Activated CD8-positive, alpha-beta memory T cell treated with anti-CD3 and anti-CD28 coated beads, Interleukin-2, amount 50 U/mL, for 48 hours (primary cell): Measurements from ENCODE around the gene LAMC2.

Source experiments
- DNase-seq: peaks from one replicate; pipeline ENCODE4 v3.0.0-alpha.2; 2020

Gene LAMC2

GRCh38 chr1:183175631-183176030 is 10.4 kb upstream of the LAMC2 start:
- no peak for DNase-seq

DNA sequence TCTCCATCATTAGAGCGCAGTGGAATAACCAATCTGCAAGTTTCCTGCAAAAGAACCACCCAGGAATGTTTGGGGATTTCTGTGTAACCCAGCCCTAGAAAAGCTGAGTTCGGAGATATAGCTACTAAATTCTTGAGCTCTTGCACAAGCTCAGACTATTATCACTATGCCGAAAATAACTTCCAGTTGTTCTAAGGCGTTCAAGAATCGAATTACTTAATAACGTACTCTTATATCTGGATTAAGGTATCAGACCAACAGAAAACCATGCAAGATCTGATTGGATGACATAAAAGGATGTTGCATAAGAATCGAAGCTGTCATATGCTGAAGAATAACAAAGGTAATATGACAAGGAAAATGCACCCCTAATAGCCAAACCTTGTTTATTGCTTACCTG is 7.5 kb upstream of the LAMC2 start:
- no peak for DNase-seq

DNA sequence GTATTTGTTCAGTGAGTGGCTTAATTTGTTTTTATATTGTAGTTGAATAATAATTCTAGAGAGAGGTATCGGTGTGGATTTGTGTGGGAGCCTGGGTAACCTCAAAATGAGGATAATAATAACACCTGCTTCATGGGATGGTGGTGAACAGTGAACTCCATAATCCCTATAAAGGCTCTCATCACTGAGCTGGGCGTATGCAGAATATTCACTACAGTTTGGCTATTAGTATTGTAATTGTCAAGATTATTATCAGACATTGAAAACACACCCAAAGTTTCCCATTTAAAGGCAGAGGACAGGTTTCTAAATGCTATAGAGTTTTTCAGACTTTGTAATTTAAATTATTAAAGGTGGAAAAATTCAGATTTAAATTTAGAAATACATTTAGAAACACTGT is 7.0 kb upstream of the LAMC2 start:
- DNase-seq = no peak

- DNase-seq = no peak
Observed at GRCh38 chr1:183180218-183180617, 5.8 kb upstream of the LAMC2 start.

DNA sequence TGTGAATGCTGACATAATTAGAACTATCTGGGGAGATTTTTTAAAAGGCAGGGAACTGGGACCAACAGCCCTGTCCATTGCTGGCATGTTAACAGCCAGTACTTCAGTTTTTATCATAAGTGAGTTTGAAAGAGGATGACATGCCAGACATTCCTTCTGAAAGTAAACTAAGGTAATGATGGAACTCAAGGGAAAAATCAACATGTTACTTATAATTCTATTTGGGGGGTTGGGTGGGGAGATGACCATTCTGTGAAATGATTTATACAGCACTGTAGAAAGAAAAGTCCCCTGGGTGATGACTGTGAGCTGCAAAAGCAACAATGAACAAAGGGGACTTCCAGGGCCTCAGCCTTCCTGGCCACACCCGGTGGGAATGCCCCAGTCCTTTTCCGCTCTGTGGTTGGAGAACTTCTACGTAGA is 5.4 kb upstream of the LAMC2 start:
- no peak for DNase-seq

- no peak for DNase-seq
Observed at GRCh38 chr1:183186841-183187240, 777 bp downstream of the LAMC2 start.

- no peak for DNase-seq
Observed at GRCh38 chr1:183188240-183188639, 2.2 kb downstream of the LAMC2 start.

GRCh38 chr1:183191833-183192232 is 5.8 kb downstream of the LAMC2 start:
- DNase-seq = no peak

DNA sequence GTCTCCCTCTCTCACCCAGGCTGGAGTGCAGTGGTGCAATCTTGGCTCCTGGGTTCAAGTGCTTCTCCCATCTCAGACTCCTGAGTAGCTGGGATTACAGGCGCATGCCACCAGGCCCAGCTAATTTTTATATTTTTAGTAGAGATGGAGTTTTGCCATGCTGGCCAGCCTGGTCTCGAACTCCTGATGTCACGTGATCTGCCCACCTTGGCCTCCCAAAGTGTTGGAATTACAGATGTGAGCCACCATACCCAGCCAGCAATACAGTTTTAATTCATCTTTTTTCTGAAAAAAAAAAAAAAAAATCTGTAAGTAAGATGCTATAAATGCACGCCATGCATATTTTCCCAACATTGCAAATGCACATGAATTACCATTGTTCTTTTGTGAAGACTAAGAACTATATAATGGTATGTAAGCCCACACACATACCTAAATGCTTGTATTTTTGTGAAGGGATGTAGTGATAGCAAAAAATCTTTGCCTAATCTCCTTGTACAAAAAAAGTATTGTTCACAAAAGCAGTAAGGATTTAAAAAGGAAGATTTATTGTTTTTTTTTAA is 8.0 kb downstream of the LAMC2 start:
- DNase-seq = no peak

DNA sequence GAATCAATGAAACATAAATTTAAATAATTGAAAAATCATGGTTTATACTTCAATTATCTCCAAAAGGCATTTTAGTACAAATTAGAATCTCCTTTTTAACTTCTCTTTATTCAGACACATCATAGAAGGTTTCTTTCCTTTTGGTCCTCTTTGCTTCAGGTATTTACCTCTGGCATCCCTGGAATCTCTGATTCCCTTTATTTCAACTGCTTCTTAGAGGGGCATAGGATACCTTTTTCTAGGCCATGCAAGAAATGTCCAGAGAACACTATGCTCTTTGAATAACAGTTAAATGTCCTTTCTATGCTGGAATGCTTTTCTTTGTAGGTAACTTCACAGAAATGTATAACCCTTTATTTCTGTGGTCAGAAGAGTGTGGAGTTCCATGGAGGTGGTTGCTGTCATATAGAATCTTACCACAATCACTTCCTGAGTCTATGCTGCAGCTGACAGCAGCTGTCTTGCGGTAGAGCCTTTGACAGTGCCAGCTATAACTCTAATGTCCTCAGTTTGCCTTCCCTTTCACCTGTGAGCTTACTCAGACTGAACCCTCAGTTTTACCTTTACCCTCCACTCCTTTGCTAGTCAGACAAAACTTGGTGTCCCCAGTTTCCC is 8.6 kb downstream of the LAMC2 start:
- DNase-seq = no peak

DNA sequence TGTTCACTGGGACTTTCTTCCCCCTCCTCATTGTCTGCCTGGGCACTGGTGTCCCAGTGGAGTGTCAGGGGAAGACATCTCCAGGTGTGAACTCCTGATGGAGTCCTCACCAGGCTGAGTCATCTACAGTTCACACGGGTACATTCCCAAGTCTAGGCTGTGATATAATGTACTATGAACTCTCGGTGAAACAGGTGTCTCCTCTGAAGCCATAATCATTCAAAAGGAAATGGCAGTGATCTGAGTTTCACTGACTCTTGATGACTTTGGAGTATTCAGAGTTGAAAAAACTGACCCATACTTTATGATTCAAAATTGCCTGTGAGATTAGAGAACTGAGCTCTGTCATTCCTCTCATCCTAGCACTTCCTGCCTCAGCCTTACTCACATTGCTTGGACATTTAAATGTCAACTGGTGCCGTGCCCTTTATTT is 9.1 kb downstream of the LAMC2 start:
- no peak for DNase-seq

GRCh38 chr1:183197762-183198161 is 11.7 kb downstream of the LAMC2 start:
- no peak for DNase-seq

GRCh38 chr1:183198463-183198862 is 12.4 kb downstream of the LAMC2 start:
- no peak for DNase-seq

- DNase-seq = no peak
Observed at GRCh38 chr1:183199304-183199703, 13.2 kb downstream of the LAMC2 start.

- DNase-seq = no peak
Observed at GRCh38 chr1:183200451-183200850, 14.4 kb downstream of the LAMC2 start.

DNA sequence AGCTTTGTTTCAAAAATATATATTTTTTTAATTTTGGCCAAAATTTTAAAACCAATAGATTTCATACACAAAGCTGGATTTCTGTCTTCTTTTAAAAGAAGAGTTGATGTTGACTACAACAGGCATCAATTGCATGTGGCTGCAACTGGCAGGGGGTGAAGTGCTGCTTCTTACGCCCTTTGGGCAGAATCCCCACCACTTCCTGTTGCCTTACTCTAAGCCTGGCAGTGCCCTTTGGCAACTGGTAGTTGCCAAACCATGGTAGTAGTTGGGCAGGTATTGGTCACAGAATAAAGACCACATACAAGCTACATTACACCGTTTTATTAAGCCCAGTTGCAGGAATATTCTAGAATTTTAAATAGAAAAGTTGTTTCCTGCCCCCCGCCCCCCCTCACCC is 17.0 kb downstream of the LAMC2 start:
- no peak for DNase-seq

GRCh38 chr1:183205196-183205781 is 19.2 kb downstream of the LAMC2 start:
- DNase-seq = no peak

DNA sequence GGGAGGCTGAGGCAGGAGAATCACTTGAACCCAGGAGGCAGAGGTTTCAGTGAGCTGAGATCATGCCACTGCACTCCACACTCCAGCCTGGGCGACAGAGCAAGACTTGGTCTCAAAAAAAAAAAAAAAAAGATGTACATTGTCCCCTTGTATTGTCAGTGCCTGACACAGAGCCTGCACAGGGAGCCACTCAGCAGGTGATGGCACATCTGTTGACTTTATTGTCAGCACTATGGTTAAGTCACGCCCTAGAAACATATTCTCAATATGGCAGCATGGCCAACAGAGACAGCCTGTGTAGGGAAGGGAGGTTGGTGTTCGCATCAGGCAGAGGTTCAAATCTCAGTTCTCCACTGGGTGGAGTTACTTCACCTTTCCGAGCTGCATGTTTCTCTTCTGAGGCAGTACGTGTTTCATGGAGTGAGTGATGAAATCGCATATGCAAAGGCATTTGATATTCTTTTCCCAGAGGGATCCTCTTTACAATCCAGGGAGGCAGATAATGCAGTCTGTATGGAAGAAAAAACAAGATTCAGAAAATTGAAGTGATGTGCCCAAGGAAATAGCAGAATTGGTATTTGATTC is 20.6 kb downstream of the LAMC2 start:
- no peak for DNase-seq

GRCh38 chr1:183209533-183210158 is 23.6 kb downstream of the LAMC2 start:
- no peak for DNase-seq

- DNase-seq = no peak
Observed at GRCh38 chr1:183210681-183211080, 24.6 kb downstream of the LAMC2 start.

DNA sequence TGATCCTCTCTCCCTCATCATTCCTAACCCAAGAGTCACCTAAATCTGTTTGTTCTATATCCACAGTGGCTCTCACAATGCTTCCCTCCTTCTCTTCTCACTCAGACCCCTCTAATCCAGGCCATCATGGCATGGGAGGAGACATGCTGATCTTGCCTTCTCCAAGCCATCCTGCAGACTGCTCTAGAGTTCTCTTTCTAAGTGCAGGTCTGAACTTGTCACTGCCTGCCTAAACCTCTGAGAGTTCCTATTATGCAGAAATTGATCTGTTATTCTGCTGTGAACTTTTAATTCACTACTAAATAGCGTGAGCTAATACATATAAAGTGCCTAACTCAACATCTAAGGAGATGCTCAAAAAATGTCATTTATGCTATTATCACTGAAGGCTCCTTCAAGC is 26.8 kb downstream of the LAMC2 start:
- no peak for DNase-seq

DNA sequence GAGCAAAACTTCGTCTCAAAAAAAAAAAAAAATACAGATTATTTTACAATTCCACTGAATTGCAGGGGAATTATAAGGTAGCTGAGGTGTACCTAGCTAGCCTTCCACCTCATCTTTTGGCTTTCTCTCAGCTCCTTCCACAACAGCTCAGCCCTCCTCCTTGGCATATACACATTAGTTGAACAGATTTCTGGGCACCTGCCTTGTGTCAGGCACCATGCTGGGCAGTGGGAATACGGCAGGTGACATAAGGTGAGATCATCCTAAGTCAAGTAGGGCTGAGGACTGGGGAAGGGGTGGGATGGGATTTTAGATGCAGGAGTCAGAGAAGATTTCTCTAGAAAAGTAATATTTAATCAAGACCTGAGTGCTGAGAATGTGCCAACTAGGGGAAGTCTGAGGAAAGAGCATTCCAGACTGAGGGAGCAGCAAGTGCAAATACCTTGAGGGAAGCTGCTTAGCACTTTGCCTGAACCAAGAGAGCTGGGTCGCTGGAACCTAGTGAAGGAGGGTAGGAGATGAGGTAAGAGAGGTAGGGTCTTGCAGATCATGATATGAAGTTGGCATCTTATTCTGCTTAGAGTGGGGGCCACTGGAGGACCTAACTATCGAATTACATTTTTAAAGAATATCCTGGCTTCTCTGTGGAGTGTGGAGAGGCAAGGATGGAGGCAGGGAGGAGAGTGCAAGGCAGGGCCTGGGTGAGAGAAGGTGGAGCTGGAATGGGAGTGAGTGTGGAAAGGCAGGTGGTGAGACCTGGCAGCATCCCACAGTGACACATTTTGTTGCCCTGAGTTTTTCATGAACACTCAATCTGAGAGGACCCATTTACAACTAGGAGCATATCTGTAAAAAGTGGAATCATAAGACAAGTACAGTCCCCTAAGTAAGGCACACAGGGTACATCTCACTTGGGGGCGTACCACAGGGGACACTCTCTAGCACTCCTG is 28.2 kb downstream of the LAMC2 start:
- no peak for DNase-seq
